Measurements from ENCODE around the gene SUSD2. TPM values are rescaled to one million over a fixed set of nuclear protein-coding genes. Genes with fewer than 3 reads are reported as not detected.

Gene SUSD2
- polyA plus RNA-seq, 2 of the 4 experiments (the other 2 are of a cell fraction), result 12.7 to 51.9 TPM

DNA sequence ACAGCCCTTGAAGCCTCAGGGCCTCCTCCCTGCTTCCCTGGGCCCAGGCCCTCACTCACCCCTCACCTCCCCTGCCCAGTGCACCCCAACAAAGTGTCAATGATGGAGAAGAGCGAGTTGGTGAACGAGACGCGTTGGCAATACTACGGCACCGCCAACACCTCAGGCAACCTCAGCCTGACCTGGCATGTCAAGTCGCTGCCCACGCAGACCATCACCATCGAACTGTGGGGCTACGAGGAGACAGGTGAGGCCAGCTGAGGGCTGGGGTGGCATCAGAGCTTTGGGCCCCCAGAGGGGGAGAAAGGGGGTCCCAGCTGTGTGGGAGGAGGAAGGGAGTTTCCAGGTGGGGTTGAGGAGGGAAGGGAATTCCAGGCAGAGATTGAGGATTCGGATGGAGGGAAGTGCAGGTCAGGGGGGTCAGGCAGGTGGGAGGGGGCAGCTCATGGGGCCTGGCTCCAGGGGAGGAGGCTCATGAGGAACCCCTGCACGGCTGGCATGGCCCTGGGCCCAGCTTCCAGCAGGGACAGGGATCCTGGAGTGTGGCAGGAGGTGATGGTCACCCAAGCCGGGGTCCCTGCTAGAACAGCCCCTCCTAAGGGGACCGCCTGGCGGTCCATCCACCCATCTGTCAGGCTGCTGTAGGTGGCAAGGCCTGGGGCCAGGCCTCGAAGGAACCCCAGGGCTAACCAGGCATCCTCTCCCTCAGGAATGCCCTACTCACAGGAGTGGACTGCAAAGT is 2.9 kb downstream of the SUSD2 start:
- TF ChIP-seq HOXA7 (CRISPR knock-in tag; IDR thresholded peaks at IDR 0.05) (no peak), CHD2 (IDR thresholded peaks at IDR 0.05; ENCODE audit: low read length, partially characterized antibody) (no peak), TP53 (CRISPR knock-in tag; IDR thresholded peaks at IDR 0.05) (no peak), HEYL (CRISPR knock-in tag; IDR thresholded peaks at IDR 0.05) (no peak), BHLHE40 (IDR thresholded peaks at IDR 0.05; ENCODE audit: low read depth, low read length) (no peak), KDM5A (IDR thresholded peaks at IDR 0.05) (no peak), CHD4 (IDR thresholded peaks at IDR 0.05; ENCODE audit: borderline replicate concordance) (no peak), POLR2A (IDR thresholded peaks at IDR 0.05; ENCODE audit: low read length) (no peak), NFE2L2 (conservative IDR thresholded peaks at IDR 0.05; ENCODE audit: low read length) (no peak), RFX5 (IDR thresholded peaks at IDR 0.05) (no peak)
- TF ChIP-seq, protein P1, sequence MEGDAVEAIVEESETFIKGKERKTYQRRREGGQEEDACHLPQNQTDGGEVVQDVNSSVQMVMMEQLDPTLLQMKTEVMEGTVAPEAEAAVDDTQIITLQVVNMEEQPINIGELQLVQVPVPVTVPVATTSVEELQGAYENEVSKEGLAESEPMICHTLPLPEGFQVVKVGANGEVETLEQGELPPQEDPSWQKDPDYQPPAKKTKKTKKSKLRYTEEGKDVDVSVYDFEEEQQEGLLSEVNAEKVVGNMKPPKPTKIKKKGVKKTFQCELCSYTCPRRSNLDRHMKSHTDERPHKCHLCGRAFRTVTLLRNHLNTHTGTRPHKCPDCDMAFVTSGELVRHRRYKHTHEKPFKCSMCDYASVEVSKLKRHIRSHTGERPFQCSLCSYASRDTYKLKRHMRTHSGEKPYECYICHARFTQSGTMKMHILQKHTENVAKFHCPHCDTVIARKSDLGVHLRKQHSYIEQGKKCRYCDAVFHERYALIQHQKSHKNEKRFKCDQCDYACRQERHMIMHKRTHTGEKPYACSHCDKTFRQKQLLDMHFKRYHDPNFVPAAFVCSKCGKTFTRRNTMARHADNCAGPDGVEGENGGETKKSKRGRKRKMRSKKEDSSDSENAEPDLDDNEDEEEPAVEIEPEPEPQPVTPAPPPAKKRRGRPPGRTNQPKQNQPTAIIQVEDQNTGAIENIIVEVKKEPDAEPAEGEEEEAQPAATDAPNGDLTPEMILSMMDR (IDR thresholded peaks at IDR 0.05), result no peak

DNA sequence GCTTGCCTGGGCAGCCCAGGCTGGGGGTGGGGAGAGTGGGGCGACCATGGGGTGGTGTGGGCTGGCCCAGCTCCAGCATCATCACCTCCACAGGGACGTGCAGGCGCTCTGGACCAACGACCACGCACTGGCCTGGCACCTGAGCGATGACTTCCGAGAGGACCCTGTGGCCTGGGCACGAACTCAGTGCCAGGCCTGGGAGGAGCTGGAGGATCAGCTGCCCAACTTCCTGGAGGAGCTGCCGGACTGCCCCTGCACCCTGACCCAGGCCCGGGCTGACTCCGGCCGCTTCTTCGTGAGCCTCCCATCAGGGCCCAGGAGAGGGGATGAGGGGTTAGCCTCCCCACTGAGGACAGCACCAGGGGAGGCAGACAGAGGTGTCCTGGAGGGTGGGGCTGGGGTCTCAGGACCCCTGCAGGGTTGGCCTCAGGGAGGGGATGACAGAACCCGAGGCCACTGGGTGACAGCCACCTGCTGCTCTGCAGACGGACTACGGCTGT is 3.8 kb downstream of the SUSD2 start:
- H3K4me1 ChIP-seq, result peaks cover 34% of the 10 kb centered on the region
- 81% methylated on average over 4 of the region's 16 CpGs for WGBS (ENCODE audit: missing lambda C conversion rate)
- DNase-seq (ENCODE audit: low read depth in 1 of 2, low spot score in 1 of 2) (no peak), ATAC-seq (no peak), FAIRE-seq (no peak)
- H3K9me3 ChIP-seq, result no peaks in the 10 kb centered on the region
- TF ChIP-seq, protein P2, sequence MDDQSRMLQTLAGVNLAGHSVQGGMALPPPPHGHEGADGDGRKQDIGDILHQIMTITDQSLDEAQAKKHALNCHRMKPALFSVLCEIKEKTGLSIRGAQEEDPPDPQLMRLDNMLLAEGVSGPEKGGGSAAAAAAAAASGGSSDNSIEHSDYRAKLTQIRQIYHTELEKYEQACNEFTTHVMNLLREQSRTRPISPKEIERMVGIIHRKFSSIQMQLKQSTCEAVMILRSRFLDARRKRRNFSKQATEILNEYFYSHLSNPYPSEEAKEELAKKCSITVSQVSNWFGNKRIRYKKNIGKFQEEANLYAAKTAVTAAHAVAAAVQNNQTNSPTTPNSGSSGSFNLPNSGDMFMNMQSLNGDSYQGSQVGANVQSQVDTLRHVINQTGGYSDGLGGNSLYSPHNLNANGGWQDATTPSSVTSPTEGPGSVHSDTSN (IDR thresholded peaks at IDR 0.05), result no peak
- TF ChIP-seq MAZ (IDR thresholded peaks at IDR 0.05; ENCODE audit: borderline replicate concordance, low read depth, low read length) (no peak), HEYL (CRISPR knock-in tag; IDR thresholded peaks at IDR 0.05) (no peak), RCOR1 (IDR thresholded peaks at IDR 0.05; ENCODE audit: low read depth, low read length) (no peak), TP53 (CRISPR knock-in tag; IDR thresholded peaks at IDR 0.05) (no peak), HOXB13 (CRISPR knock-in tag; IDR thresholded peaks at IDR 0.05; ENCODE audit: low read depth) (no peak), TFCP2L1 (CRISPR knock-in tag; IDR thresholded peaks at IDR 0.05) (no peak), MYC (IDR thresholded peaks at IDR 0.05; ENCODE audit: borderline replicate concordance, low read length) (no peak), JUN (IDR thresholded peaks at IDR 0.05) (no peak), FOSL2 (IDR thresholded peaks at IDR 0.05) (no peak), FOSL2 (CRISPR knock-in tag; IDR thresholded peaks at IDR 0.05) (no peak), FOSB (CRISPR knock-in tag; IDR thresholded peaks at IDR 0.05) (no peak), SMC3 (IDR thresholded peaks at IDR 0.05) (no peak)
- TF ChIP-seq, protein P3, sequence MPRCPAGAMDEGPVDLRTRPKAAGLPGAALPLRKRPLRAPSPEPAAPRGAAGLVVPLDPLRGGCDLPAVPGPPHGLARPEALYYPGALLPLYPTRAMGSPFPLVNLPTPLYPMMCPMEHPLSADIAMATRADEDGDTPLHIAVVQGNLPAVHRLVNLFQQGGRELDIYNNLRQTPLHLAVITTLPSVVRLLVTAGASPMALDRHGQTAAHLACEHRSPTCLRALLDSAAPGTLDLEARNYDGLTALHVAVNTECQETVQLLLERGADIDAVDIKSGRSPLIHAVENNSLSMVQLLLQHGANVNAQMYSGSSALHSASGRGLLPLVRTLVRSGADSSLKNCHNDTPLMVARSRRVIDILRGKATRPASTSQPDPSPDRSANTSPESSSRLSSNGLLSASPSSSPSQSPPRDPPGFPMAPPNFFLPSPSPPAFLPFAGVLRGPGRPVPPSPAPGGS (IDR thresholded peaks at IDR 0.05), result no peak
- POLR2A ChIA-PET, result no interaction called here
- H3K27ac ChIP-seq, result peak overlapping the region in 1 of 2 experiments; percentile 96; a peak in 3 of 6 replicates
- no peak overlapping the region for H3K4me3 ChIP-seq
- CTCF ChIA-PET, result interaction anchor here (1.9 kb wide), 1 partner anchor 62 kb away, joined by 9 read pairs; no protein-coding TSS in a partner anchor
- no peak overlapping the region for H3K4me2 ChIP-seq

More for the DNA sequence above, 2.9 kb downstream of the SUSD2 start:
- Histone ChIP-seq H3K4me3 (no peak overlapping the region), H3K9me3 (no peaks in the 10 kb centered on the region), H3K4me2 (no peak overlapping the region), H3K4me1 (peaks cover 26% of the 10 kb centered on the region), H3K27ac (peak overlapping the region in 1 of 2 experiments; percentile 96; a peak in 3 of 6 replicates)
- WGBS (ENCODE audit: missing lambda C conversion rate), result 86% methylated on average over 10 of the region's 16 CpGs
- DNase-seq (ENCODE audit: low read depth in 1 of 2, low spot score in 1 of 2) (no peak), FAIRE-seq (no peak), ATAC-seq (no peak)
- ChIA-PET CTCF (interaction anchor here (0.6 to 1.9 kb wide), 5 partner anchors 9 to 88 kb away, joined by 3 to 9 read pairs (median 4); no protein-coding TSS in a partner anchor), POLR2A (no interaction called here)

All from A549 (cell line).